ENCODE measurements around the gene ZNF710. TPM values are rescaled to one million over a fixed set of nuclear protein-coding genes. Genes with fewer than 3 reads are reported as not detected.

Gene ZNF710
- total and polyA plus RNA-seq, 2 experiments from 2014 or later, result 15.9 to 18.2 TPM

GRCh38 chr15:89972085-89972484 lies 29.0 kb upstream of the ZNF710 start:
- H3K36me3 Mint-ChIP-seq (ENCODE audit: low read depth), result peaks cover 3% of the 10 kb centered on the region; the same call in 2 of the 3 replicates
- H3F3A ChIP-seq (replicated peaks; ENCODE audit: low read depth), result no peaks in the 10 kb centered on the region
- peaks cover 4% of the 10 kb centered on the region for H3K27me3 Mint-ChIP-seq (ENCODE audit: insufficient read depth, low read depth, poor library complexity)
- no peak overlapping the region for H3K4me3 Mint-ChIP-seq
- no peaks in the 10 kb centered on the region for H3K4me1 ChIP-seq (ENCODE audit: insufficient read depth)
- no peaks in the 10 kb centered on the region for H3K79me2 ChIP-seq (replicated peaks; ENCODE audit: insufficient read depth)
- H3K4me2 ChIP-seq, result no peak overlapping the region
- TF ChIP-seq POLR2AphosphoS5 (IDR thresholded peaks at IDR 0.05; ENCODE audit: low read depth) (no peak), NANOG (IDR thresholded peaks at IDR 0.05; ENCODE audit: borderline replicate concordance) (no peak), ZNF114 (CRISPR knock-in tag; IDR thresholded peaks at IDR 0.05) (no peak), EZH2 (IDR thresholded peaks at IDR 0.05; ENCODE audit: low read depth, unreplicated experiment) (no peak)
- H3K27me3 ChIP-seq (ENCODE audit: insufficient read depth), result no peaks in the 10 kb centered on the region
- H3K9me3 Mint-ChIP-seq, result peaks cover 13% of the 10 kb centered on the region
- no peak overlapping the region for H3K27ac Mint-ChIP-seq
- no peak overlapping the region for H3K4me3 ChIP-seq
- H3K36me3 ChIP-seq (ENCODE audit: insufficient read depth), result no peaks in the 10 kb centered on the region; the same call in 1 of the 2 replicates
- no peak overlapping the region for H2AFZ ChIP-seq
- ATAC-seq, result no peak; the same call in 2 of the 3 replicates
- no peaks in the 10 kb centered on the region for H3K9me2 ChIP-seq (ENCODE audit: insufficient read depth)
- H4K20me1 ChIP-seq (replicated peaks; ENCODE audit: insufficient read depth), result no peaks in the 10 kb centered on the region
- H3K27ac ChIP-seq (ENCODE audit: low read depth), result no peak overlapping the region
- H3K4me1 Mint-ChIP-seq, result no peaks in the 10 kb centered on the region
- no peak for DNase-seq (ENCODE audit: low spot score)

GRCh38 chr15:89975482-89976245 lies 25.5 kb upstream of the ZNF710 start:
- H3K4me1 ChIP-seq (ENCODE audit: insufficient read depth), result no peaks in the 10 kb centered on the region
- Mint-ChIP-seq H3K27me3 (ENCODE audit: insufficient read depth, low read depth, poor library complexity) (peaks cover 9% of the 10 kb centered on the region), H3K9me3 (peaks cover 23% of the 10 kb centered on the region), H3K4me3 (no peak overlapping the region), H3K4me1 (no peaks in the 10 kb centered on the region), H3K36me3 (ENCODE audit: low read depth) (peaks cover 6% of the 10 kb centered on the region; the same call in 2 of the 3 replicates), H3K27ac (no peak overlapping the region)
- H3K9me2 ChIP-seq (ENCODE audit: insufficient read depth), result no peaks in the 10 kb centered on the region
- no peaks in the 10 kb centered on the region for H4K20me1 ChIP-seq (replicated peaks; ENCODE audit: insufficient read depth)
- H2AFZ ChIP-seq, result no peak overlapping the region
- DNase-seq (ENCODE audit: low spot score) (no peak), ATAC-seq (no peak)
- H3F3A ChIP-seq (replicated peaks; ENCODE audit: low read depth), result no peaks in the 10 kb centered on the region
- peaks cover 10% of the 10 kb centered on the region for H3K27me3 ChIP-seq (ENCODE audit: insufficient read depth)
- no peak overlapping the region for H3K4me3 ChIP-seq
- no peak overlapping the region for H3K4me2 ChIP-seq
- no peaks in the 10 kb centered on the region; the same call in 1 of the 2 replicates for H3K36me3 ChIP-seq (ENCODE audit: insufficient read depth)
- H3K79me2 ChIP-seq (replicated peaks; ENCODE audit: insufficient read depth), result no peaks in the 10 kb centered on the region
- H3K27ac ChIP-seq (ENCODE audit: low read depth), result no peak overlapping the region
- no peak for TF ChIP-seq ZNF114 (CRISPR knock-in tag; IDR thresholded peaks at IDR 0.05)
- TF ChIP-seq, protein P1, sequence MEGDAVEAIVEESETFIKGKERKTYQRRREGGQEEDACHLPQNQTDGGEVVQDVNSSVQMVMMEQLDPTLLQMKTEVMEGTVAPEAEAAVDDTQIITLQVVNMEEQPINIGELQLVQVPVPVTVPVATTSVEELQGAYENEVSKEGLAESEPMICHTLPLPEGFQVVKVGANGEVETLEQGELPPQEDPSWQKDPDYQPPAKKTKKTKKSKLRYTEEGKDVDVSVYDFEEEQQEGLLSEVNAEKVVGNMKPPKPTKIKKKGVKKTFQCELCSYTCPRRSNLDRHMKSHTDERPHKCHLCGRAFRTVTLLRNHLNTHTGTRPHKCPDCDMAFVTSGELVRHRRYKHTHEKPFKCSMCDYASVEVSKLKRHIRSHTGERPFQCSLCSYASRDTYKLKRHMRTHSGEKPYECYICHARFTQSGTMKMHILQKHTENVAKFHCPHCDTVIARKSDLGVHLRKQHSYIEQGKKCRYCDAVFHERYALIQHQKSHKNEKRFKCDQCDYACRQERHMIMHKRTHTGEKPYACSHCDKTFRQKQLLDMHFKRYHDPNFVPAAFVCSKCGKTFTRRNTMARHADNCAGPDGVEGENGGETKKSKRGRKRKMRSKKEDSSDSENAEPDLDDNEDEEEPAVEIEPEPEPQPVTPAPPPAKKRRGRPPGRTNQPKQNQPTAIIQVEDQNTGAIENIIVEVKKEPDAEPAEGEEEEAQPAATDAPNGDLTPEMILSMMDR (conservative IDR thresholded peaks at IDR 0.05; ENCODE audit: low read depth in 2 of 2), result no peak
- no peak for TF ChIP-seq ZNF331 (CRISPR knock-in tag; IDR thresholded peaks at IDR 0.05; ENCODE audit: low read depth)
- TF ChIP-seq, protein P2, sequence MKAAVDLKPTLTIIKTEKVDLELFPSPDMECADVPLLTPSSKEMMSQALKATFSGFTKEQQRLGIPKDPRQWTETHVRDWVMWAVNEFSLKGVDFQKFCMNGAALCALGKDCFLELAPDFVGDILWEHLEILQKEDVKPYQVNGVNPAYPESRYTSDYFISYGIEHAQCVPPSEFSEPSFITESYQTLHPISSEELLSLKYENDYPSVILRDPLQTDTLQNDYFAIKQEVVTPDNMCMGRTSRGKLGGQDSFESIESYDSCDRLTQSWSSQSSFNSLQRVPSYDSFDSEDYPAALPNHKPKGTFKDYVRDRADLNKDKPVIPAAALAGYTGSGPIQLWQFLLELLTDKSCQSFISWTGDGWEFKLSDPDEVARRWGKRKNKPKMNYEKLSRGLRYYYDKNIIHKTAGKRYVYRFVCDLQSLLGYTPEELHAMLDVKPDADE (IDR thresholded peaks at IDR 0.05), result no peak
- TF ChIP-seq NANOG (IDR thresholded peaks at IDR 0.05; ENCODE audit: borderline replicate concordance), result no peak
- TF ChIP-seq JUNB (IDR thresholded peaks at IDR 0.05; ENCODE audit: unreplicated experiment), result no peak
- no peak for TF ChIP-seq POLR2AphosphoS5 (IDR thresholded peaks at IDR 0.05; ENCODE audit: low read depth)
- TF ChIP-seq EZH2phosphoT487 (IDR thresholded peaks at IDR 0.05; ENCODE audit: unreplicated experiment), result no peak
- TF ChIP-seq, protein P3, sequence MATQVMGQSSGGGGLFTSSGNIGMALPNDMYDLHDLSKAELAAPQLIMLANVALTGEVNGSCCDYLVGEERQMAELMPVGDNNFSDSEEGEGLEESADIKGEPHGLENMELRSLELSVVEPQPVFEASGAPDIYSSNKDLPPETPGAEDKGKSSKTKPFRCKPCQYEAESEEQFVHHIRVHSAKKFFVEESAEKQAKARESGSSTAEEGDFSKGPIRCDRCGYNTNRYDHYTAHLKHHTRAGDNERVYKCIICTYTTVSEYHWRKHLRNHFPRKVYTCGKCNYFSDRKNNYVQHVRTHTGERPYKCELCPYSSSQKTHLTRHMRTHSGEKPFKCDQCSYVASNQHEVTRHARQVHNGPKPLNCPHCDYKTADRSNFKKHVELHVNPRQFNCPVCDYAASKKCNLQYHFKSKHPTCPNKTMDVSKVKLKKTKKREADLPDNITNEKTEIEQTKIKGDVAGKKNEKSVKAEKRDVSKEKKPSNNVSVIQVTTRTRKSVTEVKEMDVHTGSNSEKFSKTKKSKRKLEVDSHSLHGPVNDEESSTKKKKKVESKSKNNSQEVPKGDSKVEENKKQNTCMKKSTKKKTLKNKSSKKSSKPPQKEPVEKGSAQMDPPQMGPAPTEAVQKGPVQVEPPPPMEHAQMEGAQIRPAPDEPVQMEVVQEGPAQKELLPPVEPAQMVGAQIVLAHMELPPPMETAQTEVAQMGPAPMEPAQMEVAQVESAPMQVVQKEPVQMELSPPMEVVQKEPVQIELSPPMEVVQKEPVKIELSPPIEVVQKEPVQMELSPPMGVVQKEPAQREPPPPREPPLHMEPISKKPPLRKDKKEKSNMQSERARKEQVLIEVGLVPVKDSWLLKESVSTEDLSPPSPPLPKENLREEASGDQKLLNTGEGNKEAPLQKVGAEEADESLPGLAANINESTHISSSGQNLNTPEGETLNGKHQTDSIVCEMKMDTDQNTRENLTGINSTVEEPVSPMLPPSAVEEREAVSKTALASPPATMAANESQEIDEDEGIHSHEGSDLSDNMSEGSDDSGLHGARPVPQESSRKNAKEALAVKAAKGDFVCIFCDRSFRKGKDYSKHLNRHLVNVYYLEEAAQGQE (IDR thresholded peaks at IDR 0.05; ENCODE audit: unreplicated experiment), result no peak
